Glutamatergic neuron (in vitro differentiated cells): Measurements from ENCODE around the gene AUTS2. TPM values are rescaled to one million over a fixed set of nuclear protein-coding genes. Genes with fewer than 3 reads are reported as not detected.
A peak's percentile ranks its signal among the peaks of the same experiment; 100 is the strongest.
"Not testable (repeated sequence)": the region's sequence is repeated elsewhere in the genome, so short reads cannot be mapped to it uniquely, and the experiment has no call there.

Experiments
- DNase-seq: peaks from one replicate; pipeline ENCODE4 v3.0.0; 2022
- H3K27ac Mint-ChIP-seq: one replicate; pipeline ENCODE4 v1.8.0; 2020; ENCODE audit warnings: mild to moderate bottlenecking, mixed read lengths, inconsistent platforms; ENCODE audit not compliant: unreplicated experiment
- H3K27me3 Mint-ChIP-seq: one replicate; pipeline ENCODE4 v1.8.0; 2020; ENCODE audit warnings: mild to moderate bottlenecking, moderate library complexity, mixed read lengths, inconsistent platforms; ENCODE audit not compliant: unreplicated experiment
- H3K36me3 Mint-ChIP-seq: one replicate; pipeline ENCODE4 v1.8.0; 2020; ENCODE audit warnings: mild to moderate bottlenecking, mixed read lengths, inconsistent platforms; ENCODE audit not compliant: unreplicated experiment
- H3K4me1 Mint-ChIP-seq: one replicate; pipeline ENCODE4 v1.8.0; 2020; ENCODE audit warnings: mild to moderate bottlenecking, low read depth, mixed read lengths, inconsistent platforms; ENCODE audit not compliant: unreplicated experiment
- H3K4me3 Mint-ChIP-seq: one replicate; pipeline ENCODE4 v1.8.0; 2020; ENCODE audit warnings: mild to moderate bottlenecking, mixed read lengths, inconsistent platforms; ENCODE audit not compliant: unreplicated experiment
- H3K9me3 Mint-ChIP-seq: one replicate; pipeline ENCODE4 v1.8.0; 2020; ENCODE audit warnings: mild to moderate bottlenecking, moderate library complexity, mixed read lengths, inconsistent platforms; ENCODE audit not compliant: unreplicated experiment
- CTCF ChIP-seq: fragments of 200-600 bp; sonication (generic); IDR thresholded peaks from one replicate; pipeline ENCODE4 v1.5.0; 2021; ENCODE audit not compliant: partially characterized antibody, unreplicated experiment
- total RNA-seq: library from RNA; stranded (reverse); fragmentation: NEBNext Ultra II Directional; extraction: Animal tissue kit (Norgen Biotek cat#: 25700); gene quantifications from one replicate; pipeline ENCODE4 v1.2.1, GENCODE V29; 2021; ENCODE audit not compliant: unreplicated experiment

AUTS2 gene
- total RNA-seq, 1 donor from 2014 or later, result 300 TPM

- no peak for DNase-seq
- Mint-ChIP-seq H3K4me1 (no peaks in the 10 kb centered on the region), H3K9me3 (no peaks in the 10 kb centered on the region), H3K4me3 (no peak overlapping the region), H3K27me3 (no peaks in the 10 kb centered on the region), H3K27ac (no peak overlapping the region), H3K36me3 (no peaks in the 10 kb centered on the region)
- no peak for TF ChIP-seq CTCF
These were observed 1210.6 kb downstream of the AUTS2 start for GRCh38 chr7:70808876-70809275.

- no peak overlapping the region for H3K4me3 Mint-ChIP-seq
- H3K9me3 Mint-ChIP-seq, result no peaks in the 10 kb centered on the region
- H3K27me3 Mint-ChIP-seq, result peaks cover 2% of the 10 kb centered on the region
- H3K4me1 Mint-ChIP-seq, result no peaks in the 10 kb centered on the region
- no peak for DNase-seq
- no peak for TF ChIP-seq CTCF
- H3K27ac Mint-ChIP-seq, result no peak overlapping the region
- H3K36me3 Mint-ChIP-seq, result no peaks in the 10 kb centered on the region
These were observed 1212.4 kb downstream of the AUTS2 start for GRCh38 chr7:70810558-70811139.

GRCh38 chr7:70812511-70812910 is 1214.2 kb downstream of the AUTS2 start:
- Mint-ChIP-seq H3K9me3 (no peaks in the 10 kb centered on the region), H3K27ac (no peak overlapping the region), H3K36me3 (no peaks in the 10 kb centered on the region), H3K4me3 (no peak overlapping the region), H3K27me3 (peaks cover 2% of the 10 kb centered on the region), H3K4me1 (no peaks in the 10 kb centered on the region)
- no peak for TF ChIP-seq CTCF
- DNase-seq, result no peak

GRCh38 chr7:70822490-70822889 is 1224.2 kb downstream of the AUTS2 start:
- H3K9me3 Mint-ChIP-seq, H3K4me1 Mint-ChIP-seq, H3K27me3 Mint-ChIP-seq, H3K4me3 Mint-ChIP-seq, DNase-seq, H3K27ac Mint-ChIP-seq: not testable (repeated sequence)
- peaks cover 23% of the 10 kb centered on the region for H3K36me3 Mint-ChIP-seq

- DNase-seq, result peak; percentile 77
- Mint-ChIP-seq H3K27me3 (peaks cover 4% of the 10 kb centered on the region), H3K4me3 (peak overlapping the region; percentile 58), H3K4me1 (peaks cover 6% of the 10 kb centered on the region), H3K9me3 (peaks cover 4% of the 10 kb centered on the region), H3K36me3 (peaks cover 9% of the 10 kb centered on the region), H3K27ac (peak overlapping the region; percentile 36)
- TF ChIP-seq CTCF, result peak; percentile 96
These were observed 1231.2 kb downstream of the AUTS2 start for GRCh38 chr7:70829221-70830059.
